Lower leg skin (tissue), 3 donors: ENCODE measurements around the gene LMAN1.

Source experiments
- CTCF ChIP-seq, 3 donors: fragments of 450-650 bp; IDR thresholded peaks; one replicate each; pipeline ENCODE4 v1.5.1; 2016; ENCODE audit warnings: antibody characterized with exemption in 3 of 3, mild to moderate bottlenecking in 3 of 3, moderate library complexity in 2 of 3
- POLR2A ChIP-seq, 2 donors: fragments of 450-650 bp; IDR thresholded peaks; one replicate each; pipeline ENCODE4 v1.6.1; 2016 to 2017; ENCODE audit warnings: antibody characterized with exemption in 2 of 2, mild to moderate bottlenecking in 1 of 2, moderate library complexity in 1 of 2

DNA sequence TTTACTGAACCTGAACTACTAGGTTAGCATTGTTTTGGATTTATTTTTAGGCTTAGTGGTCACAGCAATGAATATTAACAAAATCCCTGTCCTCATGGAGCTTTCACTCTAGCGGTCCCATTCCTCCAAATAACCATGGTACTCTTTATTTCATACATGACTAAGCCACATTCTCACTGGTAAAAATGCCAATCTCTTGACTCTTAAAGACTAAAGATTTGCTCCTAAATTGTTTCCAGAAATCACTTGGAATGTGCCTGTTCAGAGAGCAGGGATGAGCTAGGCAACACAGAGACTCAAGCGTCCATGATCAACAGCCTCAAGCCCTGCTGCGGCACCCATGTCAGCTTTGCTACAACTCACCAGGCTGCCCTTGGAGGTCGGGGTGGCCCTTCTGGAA, 13.5 kb downstream of the LMAN1 start:
- TF ChIP-seq POLR2A (IDR thresholded peaks at IDR 0.05) (no peak), CTCF (IDR thresholded peaks at IDR 0.05) (no peak)
